ENCODE measurements around the gene APLF. TPM values are rescaled to one million over a fixed set of nuclear protein-coding genes. Genes with fewer than 3 reads are reported as not detected.

APLF gene
- total RNA-seq, 1 donor from 2014 or later, result 6.2 TPM

- H3K9me3 Mint-ChIP-seq, result peaks cover 4% of the 10 kb centered on the region
- no peak for TF ChIP-seq CTCF (conservative IDR thresholded peaks at IDR 0.05)
- no peak overlapping the region for H3K4me3 Mint-ChIP-seq
- H3K27ac Mint-ChIP-seq, result no peak overlapping the region
- H3K4me1 Mint-ChIP-seq (ENCODE audit: unreplicated experiment), result no peaks in the 10 kb centered on the region
- no peaks in the 10 kb centered on the region for H3K36me3 Mint-ChIP-seq
- DNase-seq (ENCODE audit: extremely low spot score, unreplicated experiment), result no peak
- H3K27me3 Mint-ChIP-seq, result no peaks in the 10 kb centered on the region
Measured at GRCh38 chr2:68603059-68603458, 135.7 kb downstream of the APLF start.

- DNase-seq (ENCODE audit: extremely low spot score, unreplicated experiment), result no peak
- Mint-ChIP-seq H3K27me3 (no peaks in the 10 kb centered on the region), H3K9me3 (peaks cover 4% of the 10 kb centered on the region), H3K4me1 (ENCODE audit: unreplicated experiment) (no peaks in the 10 kb centered on the region), H3K4me3 (no peak overlapping the region), H3K36me3 (no peaks in the 10 kb centered on the region), H3K27ac (no peak overlapping the region)
- TF ChIP-seq CTCF (conservative IDR thresholded peaks at IDR 0.05), result no peak
Measured at GRCh38 chr2:68604077-68604476, 136.7 kb downstream of the APLF start.

GRCh38 chr2:68605939-68606338, 138.6 kb downstream of the APLF start:
- Mint-ChIP-seq H3K4me3 (no peak overlapping the region), H3K36me3 (no peaks in the 10 kb centered on the region), H3K27ac (no peak overlapping the region), H3K4me1 (ENCODE audit: unreplicated experiment) (no peaks in the 10 kb centered on the region), H3K27me3 (no peaks in the 10 kb centered on the region), H3K9me3 (peaks cover 8% of the 10 kb centered on the region)
- DNase-seq (ENCODE audit: extremely low spot score, unreplicated experiment), result no peak
- no peak for TF ChIP-seq CTCF (conservative IDR thresholded peaks at IDR 0.05)

GRCh38 chr2:68606759-68607158, 139.4 kb downstream of the APLF start:
- H3K9me3 Mint-ChIP-seq, result peaks cover 5% of the 10 kb centered on the region
- no peaks in the 10 kb centered on the region for H3K27me3 Mint-ChIP-seq
- no peak overlapping the region for H3K4me3 Mint-ChIP-seq
- H3K36me3 Mint-ChIP-seq, result no peaks in the 10 kb centered on the region
- no peak overlapping the region for H3K27ac Mint-ChIP-seq
- no peak for TF ChIP-seq CTCF (conservative IDR thresholded peaks at IDR 0.05)
- DNase-seq (ENCODE audit: extremely low spot score, unreplicated experiment), result no peak
- H3K4me1 Mint-ChIP-seq (ENCODE audit: unreplicated experiment), result no peaks in the 10 kb centered on the region

- no peaks in the 10 kb centered on the region for H3K27me3 Mint-ChIP-seq
- peaks cover 9% of the 10 kb centered on the region for H3K9me3 Mint-ChIP-seq
- no peak for DNase-seq (ENCODE audit: extremely low spot score, unreplicated experiment)
- no peaks in the 10 kb centered on the region for H3K4me1 Mint-ChIP-seq (ENCODE audit: unreplicated experiment)
- no peaks in the 10 kb centered on the region for H3K36me3 Mint-ChIP-seq
- H3K27ac Mint-ChIP-seq, result no peak overlapping the region
- TF ChIP-seq CTCF (conservative IDR thresholded peaks at IDR 0.05), result no peak
- H3K4me3 Mint-ChIP-seq, result no peak overlapping the region
Measured at GRCh38 chr2:68607837-68608236, 140.5 kb downstream of the APLF start.

Measured in type B pancreatic cell (in vitro differentiated cells).